PFSK-1 (cell line): ENCODE data around the gene TARBP1.

Source experiments
- FOXP2 ChIP-seq: optimal IDR thresholded peaks from 2 replicates; pipeline ENCODE3; 2011; ENCODE audit warnings: borderline replicate concordance, control low read depth, inconsistent platforms; ENCODE audit not compliant: insufficient read depth; ENCODE audit errors: extremely low read length, extremely low read depth
- POLR2AphosphoS5 ChIP-seq: IDR thresholded peaks from 2 replicates; pipeline ENCODE4 v1.6.1; 2012; ENCODE audit warnings: low read depth, mild to moderate bottlenecking, control low read depth, low read length, moderate library complexity
- REST ChIP-seq, 2 experiments: IDR thresholded peaks; 2 replicates each; pipeline versions ENCODE4 v1.6.1 to v1.8.0; 2011 to 2012; ENCODE audit warnings: low read depth in 2 of 2, low read length in 2 of 2, control low read depth in 1 of 2, inconsistent platforms in 1 of 2, mild to moderate bottlenecking in 1 of 2, moderate library complexity in 1 of 2; ENCODE audit not compliant: insufficient read depth in 1 of 2
- SIN3A ChIP-seq: IDR thresholded peaks from 2 replicates; pipeline ENCODE4 v1.6.1; 2012; ENCODE audit warnings: mild to moderate bottlenecking, low read length, moderate library complexity, borderline replicate concordance; ENCODE audit not compliant: insufficient read depth
- TAF1 ChIP-seq: IDR thresholded peaks from 2 replicates; pipeline ENCODE4 v1.6.1; 2012; ENCODE audit warnings: low read length, control low read depth, borderline replicate concordance; ENCODE audit not compliant: insufficient read depth

Gene TARBP1

GRCh38 chr1:234397732-234398131, 81.2 kb downstream of the TARBP1 start:
- TF ChIP-seq REST (IDR thresholded peaks at IDR 0.05; ENCODE audit: insufficient read depth in 1 of 2, low read depth in 2 of 2, low read length in 2 of 2) (no peak), SIN3A (no peak), POLR2AphosphoS5 (no peak), TAF1 (no peak), FOXP2 (no peak)

GRCh38 chr1:234396871-234397270, 82.1 kb downstream of the TARBP1 start:
- TF ChIP-seq POLR2AphosphoS5 (no peak), FOXP2 (no peak), TAF1 (no peak), SIN3A (no peak), REST (IDR thresholded peaks at IDR 0.05; ENCODE audit: insufficient read depth in 1 of 2, low read depth in 2 of 2, low read length in 2 of 2) (no peak)

- no peak for TF ChIP-seq TAF1
- no peak for TF ChIP-seq POLR2AphosphoS5
- TF ChIP-seq SIN3A: no peak
These were observed 82.9 kb downstream of the TARBP1 start for GRCh38 chr1:234396092-234396491.

GRCh38 chr1:234395297-234395696, 83.7 kb downstream of the TARBP1 start:
- no peak for TF ChIP-seq POLR2AphosphoS5
- TF ChIP-seq REST (IDR thresholded peaks at IDR 0.05; ENCODE audit: insufficient read depth in 1 of 2, low read depth in 2 of 2, low read length in 2 of 2): no peak
- TF ChIP-seq FOXP2: no peak
- no peak for TF ChIP-seq SIN3A
- no peak for TF ChIP-seq TAF1

GRCh38 chr1:234393190-234393589, 85.8 kb downstream of the TARBP1 start:
- TF ChIP-seq TAF1 (no peak), POLR2AphosphoS5 (no peak), REST (IDR thresholded peaks at IDR 0.05; ENCODE audit: insufficient read depth in 1 of 2, low read depth in 2 of 2, low read length in 2 of 2) (no peak), FOXP2 (no peak), SIN3A (no peak)
